ENCODE measurements around the gene UBR1.

GRCh38 chr15:43128980-43129335 is 23.1 kb upstream of the UBR1 start:
- TF ChIP-seq EZH2 (IDR thresholded peaks at IDR 0.05; ENCODE audit: low read length) (no peak), CTCF (optimal IDR thresholded peaks at IDR 0.05 in 1 of 3, IDR thresholded peaks at IDR 0.05 in 1 of 3, conservative IDR thresholded peaks at IDR 0.05 in 1 of 3; ENCODE audit: extremely low read depth in 1 of 3, insufficient read depth in 2 of 3, low read length in 3 of 3) (no peak)

Measured in keratinocyte (primary cell).